Measurements from ENCODE around the gene SUPT6H. TPM values are rescaled to one million over a fixed set of nuclear protein-coding genes. Genes with fewer than 3 reads are reported as not detected.

SUPT6H gene
- total and polyA plus RNA-seq, 9 of the 15 experiments (the other 6 are each of a cell fraction or from before 2014, with no cell fraction given) = 1.7 to 77.7 (median 49.2) TPM

GRCh38 chr17:28710861-28711722 lies 49.1 kb downstream of the SUPT6H start (continued):
- TF ChIP-seq ZNF609 (CRISPR knock-in tag; IDR thresholded peaks at IDR 0.05; ENCODE audit: borderline replicate concordance) (0 out of 2 replicates have a peak, but pooled peaks have one; percentile 43), JUN (IDR thresholded peaks at IDR 0.05; ENCODE audit: borderline replicate concordance, low read depth, low read length) (no peak), JUN (CRISPR knock-in tag; IDR thresholded peaks at IDR 0.05; ENCODE audit: borderline replicate concordance) (peak; percentile 71; the same call in 1 of the 2 replicates), ZBTB5 (IDR thresholded peaks at IDR 0.05) (no peak), CHD4 (IDR thresholded peaks at IDR 0.05; ENCODE audit: insufficient read depth, insufficient replicate concordance, low read depth, low read length, poor library complexity, severe bottlenecking) (no peak), RBM17 (IDR thresholded peaks at IDR 0.05; ENCODE audit: borderline replicate concordance, low read depth, low read length) (no peak), GTF3C2 (IDR thresholded peaks at IDR 0.05; ENCODE audit: borderline replicate concordance, extremely low read depth, insufficient read length) (no peak), ADNP (tag; IDR thresholded peaks at IDR 0.05) (no peak), TAL1 (IDR thresholded peaks at IDR 0.05) (no peak), MEF2A (IDR thresholded peaks at IDR 0.05; ENCODE audit: control insufficient read depth, low read depth, low read length) (no peak), FUS (optimal IDR thresholded peaks at IDR 0.05; ENCODE audit: low read depth, low read length) (peak; percentile 25), MBD2 (IDR thresholded peaks at IDR 0.05; ENCODE audit: borderline replicate concordance, low read depth) (no peak; the same call in 1 of the 2 replicates), KAT2B (IDR thresholded peaks at IDR 0.05; ENCODE audit: low read depth, low read length) (no peak), SMARCA4 (IDR thresholded peaks at IDR 0.05) (no peak), ZNF12 (CRISPR knock-in tag; IDR thresholded peaks at IDR 0.05) (peak; percentile 80), NBN (IDR thresholded peaks at IDR 0.05; ENCODE audit: low read depth) (peak; percentile 61), POLR3A (IDR thresholded peaks at IDR 0.05; ENCODE audit: borderline replicate concordance, extremely low read depth, insufficient read depth, insufficient read length) (no peak)

Data from K562 (cell line).